NCI-H748 (cell line): ENCODE results near the gene STARD13.
A peak's percentile ranks its signal among the peaks of the same experiment; 100 is the strongest.

Source experiments
- DNase-seq: peaks from one replicate; lab custom pipeline; 2025; ENCODE audit not compliant: unreplicated experiment; lab: John Stamatoyannopoulos, UW

The STARD13 gene

GRCh38 chr13:33308863-33309262 lies 23.3 kb upstream of the STARD13 start:
- DNase-seq = no peak

- DNase-seq = no peak
Measured at GRCh38 chr13:33307843-33308242, 22.3 kb upstream of the STARD13 start.

- no peak for DNase-seq
Measured at GRCh38 chr13:33303855-33304597, 18.5 kb upstream of the STARD13 start.

- no peak for DNase-seq
Measured at GRCh38 chr13:33299626-33300025, 14.1 kb upstream of the STARD13 start.

- no peak for DNase-seq
Measured at GRCh38 chr13:33296793-33297425, 11.4 kb upstream of the STARD13 start.

GRCh38 chr13:33292712-33293111 lies 7.2 kb upstream of the STARD13 start:
- no peak for DNase-seq

- no peak for DNase-seq
Measured at GRCh38 chr13:33290421-33290965, 4.9 kb upstream of the STARD13 start.

GRCh38 chr13:33289966-33290365 lies 4.4 kb upstream of the STARD13 start:
- no peak for DNase-seq

- peak; percentile 78 for DNase-seq
Measured at GRCh38 chr13:33287142-33287882, 1.8 kb upstream of the STARD13 start.

- peak; percentile 48 for DNase-seq
Measured at GRCh38 chr13:33286128-33286527, 573 bp upstream of the STARD13 start.

- no peak for DNase-seq
Measured at GRCh38 chr13:33284916-33285315, 639 bp downstream of the STARD13 start.

GRCh38 chr13:33284031-33284430 lies 1.5 kb downstream of the STARD13 start:
- DNase-seq = no peak

GRCh38 chr13:33283195-33283911 lies 2.2 kb downstream of the STARD13 start:
- no peak for DNase-seq

GRCh38 chr13:33281951-33282595 lies 3.5 kb downstream of the STARD13 start:
- DNase-seq = no peak

- DNase-seq = no peak
Measured at GRCh38 chr13:33280923-33281322, 4.6 kb downstream of the STARD13 start.

GRCh38 chr13:33280279-33280905 lies 5.2 kb downstream of the STARD13 start:
- DNase-seq = no peak

GRCh38 chr13:33279414-33280278 lies 5.9 kb downstream of the STARD13 start:
- no peak for DNase-seq

- DNase-seq = no peak
Measured at GRCh38 chr13:33278913-33279312, 6.6 kb downstream of the STARD13 start.

GRCh38 chr13:33277946-33278345 lies 7.6 kb downstream of the STARD13 start:
- DNase-seq = no peak
